Bronchial epithelial cell (primary cell): ENCODE measurements around the gene MAST1. TPM values are rescaled to one million over a fixed set of nuclear protein-coding genes. Genes with fewer than 3 reads are reported as not detected.

ENCODE experiments used
- DNase-seq: peaks from one replicate; pipeline ENCODE4 v3.0.0-alpha.2; 2010; ENCODE audit warnings: low read depth
- FAIRE-seq: peaks from 2 replicates; lab custom pipeline; 2011; peaks lifted over from hg19 to GRCh38; lab: Jason Lieb, UNC
- H3K27me3 ChIP-seq: 2 replicates; pipeline ENCODE4 v1.5.1; 2011; ENCODE audit warnings: low read length; ENCODE audit not compliant: control insufficient read depth, insufficient read depth
- H3K36me3 ChIP-seq: 2 replicates; pipeline ENCODE4 v1.5.1; 2011; ENCODE audit warnings: low read length; ENCODE audit not compliant: control insufficient read depth, insufficient read depth
- H3K4me3 ChIP-seq: 2 replicates; pipeline ENCODE4 v1.5.1; 2011; ENCODE audit warnings: mild to moderate bottlenecking, low read depth, low read length, control low read depth
- total RNA-seq: library from RNA; depleted of rRNA; stranded (reverse); fragments of >200 nt; gene quantifications from 2 replicates; pipeline ENCODE4 v1.2.1, GENCODE V29; 2014
- TF ChIP-seq, protein P1 (sequence below): IDR thresholded peaks from 2 replicates; pipeline ENCODE4 v1.5.1; 2011; ENCODE audit warnings: mild to moderate bottlenecking, moderate library complexity, low read length, control low read depth, inconsistent platforms; ENCODE audit not compliant: insufficient read depth, severe bottlenecking

The MAST1 gene
- total RNA-seq, 1 donor from 2014 or later: 0.26 TPM

DNA sequence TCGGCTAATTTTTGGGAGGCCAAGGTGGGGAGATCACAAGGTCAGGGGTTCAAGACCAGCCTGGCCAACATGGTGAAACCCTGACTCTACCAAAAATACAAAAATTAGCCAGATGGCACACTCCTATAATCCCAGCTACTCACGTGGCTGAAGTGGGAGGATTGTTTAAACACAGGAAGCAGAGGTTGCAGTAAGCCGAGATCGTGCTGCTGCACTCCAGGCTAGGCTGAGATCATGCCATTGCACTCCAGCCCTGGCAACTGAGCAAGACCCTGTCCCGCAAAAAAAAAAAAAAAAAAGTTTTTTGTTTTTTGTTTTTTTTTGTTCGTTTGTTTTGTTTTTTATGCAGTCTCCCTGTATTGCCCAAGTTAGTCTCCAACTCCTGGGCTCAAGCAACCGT lies 21.2 kb downstream of the MAST1 start:
- no peak for DNase-seq
- no peak for FAIRE-seq
- TF ChIP-seq, protein P1, sequence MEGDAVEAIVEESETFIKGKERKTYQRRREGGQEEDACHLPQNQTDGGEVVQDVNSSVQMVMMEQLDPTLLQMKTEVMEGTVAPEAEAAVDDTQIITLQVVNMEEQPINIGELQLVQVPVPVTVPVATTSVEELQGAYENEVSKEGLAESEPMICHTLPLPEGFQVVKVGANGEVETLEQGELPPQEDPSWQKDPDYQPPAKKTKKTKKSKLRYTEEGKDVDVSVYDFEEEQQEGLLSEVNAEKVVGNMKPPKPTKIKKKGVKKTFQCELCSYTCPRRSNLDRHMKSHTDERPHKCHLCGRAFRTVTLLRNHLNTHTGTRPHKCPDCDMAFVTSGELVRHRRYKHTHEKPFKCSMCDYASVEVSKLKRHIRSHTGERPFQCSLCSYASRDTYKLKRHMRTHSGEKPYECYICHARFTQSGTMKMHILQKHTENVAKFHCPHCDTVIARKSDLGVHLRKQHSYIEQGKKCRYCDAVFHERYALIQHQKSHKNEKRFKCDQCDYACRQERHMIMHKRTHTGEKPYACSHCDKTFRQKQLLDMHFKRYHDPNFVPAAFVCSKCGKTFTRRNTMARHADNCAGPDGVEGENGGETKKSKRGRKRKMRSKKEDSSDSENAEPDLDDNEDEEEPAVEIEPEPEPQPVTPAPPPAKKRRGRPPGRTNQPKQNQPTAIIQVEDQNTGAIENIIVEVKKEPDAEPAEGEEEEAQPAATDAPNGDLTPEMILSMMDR: no peak
- no peaks in the 10 kb centered on the region for H3K36me3 ChIP-seq
- H3K27me3 ChIP-seq: no peaks in the 10 kb centered on the region
- H3K4me3 ChIP-seq: no peak overlapping the region

GRCh38 chr19:12864143-12864542 lies 25.8 kb downstream of the MAST1 start:
- TF ChIP-seq, protein P1: no peak
- FAIRE-seq: no peak

GRCh38 chr19:12864721-12865715 lies 26.7 kb downstream of the MAST1 start:
- H3K36me3 ChIP-seq: no peaks in the 10 kb centered on the region
- DNase-seq (no peak), FAIRE-seq (no peak)
- H3K4me3 ChIP-seq: no peak overlapping the region
- H3K27me3 ChIP-seq: no peaks in the 10 kb centered on the region
- TF ChIP-seq, protein P1: no peak

More at GRCh38 chr19:12864143-12864542, 25.8 kb downstream of the MAST1 start:
- no peak overlapping the region for H3K4me3 ChIP-seq
- DNase-seq: no peak
- H3K27me3 ChIP-seq: no peaks in the 10 kb centered on the region
- no peaks in the 10 kb centered on the region for H3K36me3 ChIP-seq

GRCh38 chr19:12865746-12866415 lies 27.6 kb downstream of the MAST1 start:
- TF ChIP-seq, protein P1: no peak
- H3K4me3 ChIP-seq: no peak overlapping the region
- no peaks in the 10 kb centered on the region for H3K36me3 ChIP-seq
- FAIRE-seq (no peak), DNase-seq (no peak)
- no peaks in the 10 kb centered on the region for H3K27me3 ChIP-seq

GRCh38 chr19:12866416-12867119 lies 28.3 kb downstream of the MAST1 start:
- no peak overlapping the region for H3K4me3 ChIP-seq
- TF ChIP-seq, protein P1: no peak

More at GRCh38 chr19:12866416-12867119, 28.3 kb downstream of the MAST1 start:
- Histone ChIP-seq H3K36me3 (no peaks in the 10 kb centered on the region), H3K27me3 (no peaks in the 10 kb centered on the region)
- DNase-seq (no peak), FAIRE-seq (no peak)
